HEK293T (cell line): ENCODE data around the gene NUMB.

Experiments used
- CTCF ChIA-PET: fragments of 350-600 bp; formaldehyde crosslinking; extraction: SDS; loops from one replicate; lab custom pipeline; 2021; ENCODE audit warnings: antibody characterized with exemption, inconsistent platforms; lab: Yijun Ruan, JAX
- POLR2A ChIA-PET: fragments of 350-600 bp; formaldehyde crosslinking; extraction: SDS; loops from one replicate; lab custom pipeline; 2020; ENCODE audit warnings: antibody characterized with exemption, inconsistent platforms; lab: Yijun Ruan, JAX
- DNase-seq: peaks from one replicate; pipeline ENCODE4 v3.0.0; 2012; ENCODE audit warnings: mixed read lengths; ENCODE audit errors: extremely low spot score
- ARNT ChIP-seq: fragments of 450-650 bp; IDR thresholded peaks from 2 replicates; pipeline ENCODE4 v1.6.1; 2017; ENCODE audit warnings: mild to moderate bottlenecking
- BHLHE40 ChIP-seq: fragments of 450-650 bp; IDR thresholded peaks from 2 replicates; pipeline ENCODE4 v1.6.1; 2016; ENCODE audit warnings: mild to moderate bottlenecking, moderate library complexity, borderline replicate concordance
- CTBP1 ChIP-seq: fragments of 450-650 bp; IDR thresholded peaks from 2 replicates; pipeline ENCODE4 v1.6.1; 2016; ENCODE audit warnings: borderline replicate concordance
- ELF4 ChIP-seq: fragments of 450-650 bp; IDR thresholded peaks from 2 replicates; pipeline ENCODE4 v1.6.1; 2017; ENCODE audit warnings: antibody characterized with exemption
- FOXA1 ChIP-seq: fragments of 450-650 bp; IDR thresholded peaks from 2 replicates; pipeline ENCODE4 v1.6.1; 2016; ENCODE audit warnings: mild to moderate bottlenecking
- FOXK2 ChIP-seq: fragments of 450-650 bp; IDR thresholded peaks from 2 replicates; pipeline ENCODE4 v1.6.1; 2016; ENCODE audit warnings: mild to moderate bottlenecking
- FOXM1 ChIP-seq: fragments of 450-650 bp; IDR thresholded peaks from 2 replicates; pipeline ENCODE4 v1.6.1; 2017; ENCODE audit warnings: mild to moderate bottlenecking, borderline replicate concordance
- HDGF ChIP-seq: fragments of 450-650 bp; IDR thresholded peaks from 2 replicates; pipeline ENCODE4 v1.6.1; 2017; ENCODE audit warnings: antibody characterized with exemption, borderline replicate concordance
- L3MBTL2 ChIP-seq: fragments of 450-650 bp; conservative IDR thresholded peaks from 2 replicates; pipeline ENCODE4 v1.6.1; 2016; ENCODE audit warnings: mild to moderate bottlenecking
- LEF1 ChIP-seq: fragments of 450-650 bp; IDR thresholded peaks from 2 replicates; pipeline ENCODE4 v1.6.1; 2017; ENCODE audit warnings: mild to moderate bottlenecking, borderline replicate concordance
- NFRKB ChIP-seq: fragments of 450-650 bp; IDR thresholded peaks from 2 replicates; pipeline ENCODE4 v1.6.1; 2016; ENCODE audit warnings: mild to moderate bottlenecking, moderate library complexity
- SP1 ChIP-seq: fragments of 450-650 bp; IDR thresholded peaks from 2 replicates; pipeline ENCODE4 v1.6.1; 2017
- SUZ12 ChIP-seq: fragments of 450-650 bp; IDR thresholded peaks from 2 replicates; pipeline ENCODE4 v1.6.1; 2016; ENCODE audit warnings: mild to moderate bottlenecking
- TARDBP ChIP-seq: fragments of 450-650 bp; IDR thresholded peaks from 2 replicates; pipeline ENCODE4 v1.6.1; 2016
- ZNF384 ChIP-seq: fragments of 450-650 bp; IDR thresholded peaks from 2 replicates; pipeline ENCODE4 v1.6.1; 2016
- TF ChIP-seq, protein P1 (sequence below): fragments of 450-650 bp; IDR thresholded peaks from 2 replicates; pipeline ENCODE4 v1.6.1; 2016

NUMB gene

DNA sequence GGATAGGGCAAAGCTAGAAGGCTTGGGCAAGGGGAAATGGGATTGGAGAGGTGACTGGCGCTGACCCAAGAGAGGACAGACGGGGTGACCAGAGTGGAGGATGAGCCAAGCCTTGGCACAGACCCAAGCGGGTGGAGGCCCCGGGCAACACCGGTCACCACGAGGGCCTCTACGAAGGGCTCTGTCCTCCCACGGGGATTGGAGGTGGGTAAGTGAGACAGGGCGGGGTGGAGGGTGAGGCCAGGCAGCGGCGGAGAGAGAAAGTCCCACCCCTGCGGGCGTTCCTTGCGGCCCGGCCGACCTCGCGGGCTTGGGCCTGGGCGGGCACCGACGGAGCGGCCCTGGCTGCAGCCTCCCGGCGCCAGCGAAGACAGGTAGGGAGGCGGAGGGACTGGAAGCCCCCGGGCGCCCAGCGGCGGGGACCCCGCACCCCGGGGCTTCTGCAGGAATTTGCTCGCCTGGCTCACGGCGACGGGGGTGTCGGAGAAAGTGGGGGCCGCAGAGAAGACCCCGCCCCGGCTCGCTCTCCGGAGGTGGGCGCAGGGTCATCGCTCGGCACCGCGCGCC, 221.0 kb downstream of the NUMB start, which contains the start of gene PAPLN:
Gene PAPLN, plus strand, starts transcription at position 288 of the 567 bp plus-strand sequence. CDS start 2,273 bp downstream, outside the sequence.
- CTCF ChIA-PET = no interaction called here
- TF ChIP-seq L3MBTL2 (no peak), FOXK2 (no peak), ZNF384 (no peak), TARDBP (no peak), ELF4 (no peak), BHLHE40 (no peak), NFRKB (no peak), HDGF (no peak), SUZ12 (no peak), SP1 (no peak), LEF1 (no peak), FOXA1 (no peak), FOXM1 (no peak), CTBP1 (no peak), ARNT (no peak)
- TF ChIP-seq, protein P1, sequence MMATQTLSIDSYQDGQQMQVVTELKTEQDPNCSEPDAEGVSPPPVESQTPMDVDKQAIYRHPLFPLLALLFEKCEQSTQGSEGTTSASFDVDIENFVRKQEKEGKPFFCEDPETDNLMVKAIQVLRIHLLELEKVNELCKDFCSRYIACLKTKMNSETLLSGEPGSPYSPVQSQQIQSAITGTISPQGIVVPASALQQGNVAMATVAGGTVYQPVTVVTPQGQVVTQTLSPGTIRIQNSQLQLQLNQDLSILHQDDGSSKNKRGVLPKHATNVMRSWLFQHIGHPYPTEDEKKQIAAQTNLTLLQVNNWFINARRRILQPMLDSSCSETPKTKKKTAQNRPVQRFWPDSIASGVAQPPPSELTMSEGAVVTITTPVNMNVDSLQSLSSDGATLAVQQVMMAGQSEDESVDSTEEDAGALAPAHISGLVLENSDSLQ = no peak
- no peak for DNase-seq
- POLR2A ChIA-PET = no interaction called here

DNA sequence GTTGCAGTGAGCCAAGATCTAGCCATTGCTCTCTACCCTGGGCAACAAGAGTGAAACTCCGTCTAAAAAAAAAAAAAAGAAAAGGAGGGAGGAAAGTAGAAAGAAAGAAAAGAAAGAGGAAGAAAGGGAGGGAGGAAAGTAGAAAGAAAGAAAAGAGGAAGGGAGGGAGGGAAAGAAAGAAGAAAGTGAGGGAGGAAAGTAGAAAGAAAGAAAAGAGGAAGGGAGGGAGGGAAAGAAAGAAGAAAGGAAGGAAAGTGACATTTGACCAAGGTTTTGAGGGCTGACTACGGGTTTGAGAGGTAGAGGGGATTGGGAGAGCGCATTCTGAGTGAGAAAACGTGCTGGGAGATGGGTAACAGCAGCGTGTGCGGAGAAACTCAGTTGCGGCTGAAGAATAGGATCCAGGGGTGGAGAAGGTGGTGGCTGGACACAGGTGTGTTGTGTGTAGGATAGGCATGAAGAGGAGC, 221.6 kb downstream of the NUMB start:
- no peak for DNase-seq
- CTCF ChIA-PET = interaction anchor here (0.6 kb wide), 1 partner anchor 58 kb away, joined by 4 read pairs; no protein-coding TSS in a partner anchor
- TF ChIP-seq HDGF = no peak
- no peak for TF ChIP-seq LEF1
- no peak for TF ChIP-seq SUZ12
- no peak for TF ChIP-seq NFRKB
- TF ChIP-seq L3MBTL2 = no peak
- TF ChIP-seq ARNT = no peak
- TF ChIP-seq, protein P1 = no peak
- no peak for TF ChIP-seq SP1
- TF ChIP-seq FOXM1 = no peak
- TF ChIP-seq CTBP1 = no peak
- no peak for TF ChIP-seq TARDBP
- no peak for TF ChIP-seq FOXK2
- no peak for TF ChIP-seq BHLHE40
- no peak for TF ChIP-seq ZNF384
- TF ChIP-seq ELF4 = no peak
- TF ChIP-seq FOXA1 = no peak
- POLR2A ChIA-PET = no interaction called here

DNA sequence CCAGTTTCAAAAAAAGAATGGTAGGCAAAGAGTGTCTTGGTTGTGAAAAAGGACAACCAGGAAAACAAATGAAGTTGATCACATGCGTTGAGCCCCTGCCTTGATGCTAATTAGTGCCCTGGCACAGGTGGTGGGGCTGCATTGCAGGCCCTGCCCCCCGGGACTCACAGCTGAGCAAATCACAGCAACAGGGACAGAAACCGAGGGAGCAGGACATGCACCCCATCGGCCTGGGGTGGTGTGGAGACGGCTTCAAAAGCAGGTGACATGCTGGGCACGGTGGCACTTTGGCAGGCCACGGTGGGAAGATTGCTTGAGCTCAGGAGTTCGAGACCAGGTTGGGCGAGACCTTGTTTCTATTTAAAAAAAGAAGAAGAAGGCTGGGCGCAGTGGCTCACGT, 222.2 kb downstream of the NUMB start:
- DNase-seq = no peak
- CTCF ChIA-PET = interaction anchor here (0.6 kb wide), 1 partner anchor 59 kb away, joined by 4 read pairs; no protein-coding TSS in a partner anchor
- POLR2A ChIA-PET = interaction anchor here (1.2 kb wide), 1 partner anchor 177 kb away, joined by 4 read pairs; the partner anchor contains the start of gene RBM25
- TF ChIP-seq, protein P1 = no peak
- TF ChIP-seq BHLHE40 = no peak
- no peak for TF ChIP-seq ZNF384
- TF ChIP-seq ELF4 = no peak
- TF ChIP-seq FOXK2 = no peak
- no peak for TF ChIP-seq L3MBTL2
- TF ChIP-seq NFRKB = no peak

DNA sequence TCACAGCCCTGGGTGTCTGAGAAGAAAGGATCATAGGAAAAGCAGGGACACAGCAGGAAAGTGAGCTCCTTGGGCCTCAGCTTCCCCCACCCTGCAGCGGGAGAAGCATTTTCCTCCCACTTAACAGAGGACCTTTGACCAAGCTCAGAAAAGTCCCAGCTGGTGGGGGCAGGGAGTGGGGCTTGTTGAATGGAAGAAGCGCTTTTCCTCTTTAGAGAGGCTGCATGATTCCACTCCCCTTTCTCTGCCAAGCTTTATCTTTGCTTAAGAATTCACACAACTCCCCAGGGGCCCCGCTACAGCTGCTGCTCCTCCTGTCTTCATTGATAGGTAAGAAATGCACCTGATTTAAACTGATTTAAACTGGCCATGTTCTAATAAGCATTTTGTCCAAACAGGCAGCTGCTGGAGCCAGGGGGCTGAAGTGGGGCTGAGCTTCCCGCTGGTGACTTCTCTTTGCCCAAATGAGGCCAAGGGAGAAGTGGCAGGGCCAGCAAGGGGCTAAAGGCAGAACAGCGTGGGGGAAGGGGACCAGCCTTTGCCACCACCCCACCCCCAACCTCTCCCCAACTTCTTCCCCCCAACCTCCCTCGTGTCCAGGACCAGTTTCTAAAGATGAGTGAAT, 222.7 kb downstream of the NUMB start:
- ChIA-PET CTCF (interaction anchor here (0.6 kb wide), 1 partner anchor 399 kb away, joined by 3 read pairs; no protein-coding TSS in a partner anchor), POLR2A (interaction anchor here (0.6 to 1.2 kb wide), 2 partner anchors 177 to 255 kb away, joined by 3 to 4 read pairs; partner anchors contain the start of genes RBM25 and RIOX1)
- DNase-seq = no peak
- TF ChIP-seq TARDBP (no peak), LEF1 (no peak), ZNF384 (no peak), CTBP1 (no peak), FOXA1 (no peak), ELF4 (no peak), FOXK2 (no peak), FOXM1 (no peak), ARNT (no peak)
- TF ChIP-seq, protein P1 = no peak

DNA sequence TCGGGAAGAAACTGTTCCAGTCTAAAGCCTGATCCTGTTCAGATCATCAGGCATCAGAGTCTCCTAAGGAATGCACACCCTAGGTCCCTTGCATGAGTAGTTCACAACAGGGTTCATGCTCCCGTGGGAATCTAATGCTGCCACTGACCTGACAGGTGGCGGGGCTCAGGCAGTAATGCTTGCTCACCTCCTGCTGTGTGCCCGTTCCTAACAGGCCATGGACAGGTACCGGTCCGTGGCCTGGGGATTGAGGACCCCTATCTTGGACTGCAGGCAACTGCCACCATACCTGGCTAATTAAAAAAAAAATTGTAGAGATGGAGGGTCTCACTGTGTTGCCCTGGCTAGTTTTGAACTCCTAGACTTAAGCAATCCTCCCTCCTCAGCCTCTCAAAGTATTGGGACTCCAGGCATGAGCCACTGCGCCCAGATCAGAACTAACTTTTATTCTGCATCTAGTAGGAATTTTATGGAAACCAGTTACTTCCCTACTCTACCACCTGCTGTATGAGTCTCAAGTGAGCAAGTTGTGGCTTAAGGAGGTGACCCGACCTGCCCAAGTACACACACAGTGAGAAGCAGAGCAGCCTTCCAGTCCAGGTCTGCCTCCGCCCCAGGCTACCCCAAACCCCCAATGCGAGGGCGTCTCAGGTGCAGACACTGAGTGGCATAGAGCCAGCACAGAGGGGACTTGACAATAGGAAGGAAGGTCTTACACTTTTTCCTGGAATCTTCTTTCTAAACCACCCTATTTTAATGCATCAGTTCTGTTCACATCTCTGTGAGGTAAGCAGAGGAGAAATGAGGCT, 223.6 kb downstream of the NUMB start:
- TF ChIP-seq SUZ12 (no peak), HDGF (no peak), LEF1 (no peak), L3MBTL2 (no peak), FOXM1 (no peak), TARDBP (no peak), ZNF384 (no peak), SP1 (no peak), ELF4 (no peak), FOXK2 (no peak), NFRKB (no peak)
- no peak for DNase-seq
- CTCF ChIA-PET = interaction anchor here (0.6 kb wide), 1 partner anchor 400 kb away, joined by 3 read pairs; no protein-coding TSS in a partner anchor
- POLR2A ChIA-PET = interaction anchor here (0.6 kb wide), 1 partner anchor 256 kb away, joined by 3 read pairs; the partner anchor contains the start of gene RIOX1
